KMS-11 (cell line): ENCODE data around the gene MACROD2.

Experiments
- H2AFZ ChIP-seq: fragments of 200-600 bp; sonication (generic); 2 replicates; pipeline ENCODE4 v1.6.1; 2016; ENCODE audit warnings: antibody characterized with exemption, mixed run types, low read depth
- H3K27ac ChIP-seq: fragments of 200-600 bp; sonication (generic); 2 replicates; pipeline ENCODE4 v1.6.1; 2016; ENCODE audit warnings: mild to moderate bottlenecking, mixed run types
- H3K27me3 ChIP-seq: fragments of 200-600 bp; sonication (generic); 2 replicates; pipeline ENCODE4 v1.6.1; 2017; ENCODE audit warnings: mild to moderate bottlenecking, low read depth, mixed run types, moderate library complexity; ENCODE audit not compliant: insufficient read depth
- H3K36me3 ChIP-seq: fragments of 200-600 bp; sonication (generic); 2 replicates; pipeline ENCODE4 v1.6.1; 2017; ENCODE audit warnings: mild to moderate bottlenecking, mixed run types; ENCODE audit not compliant: insufficient read depth
- H3K4me1 ChIP-seq: fragments of 200-600 bp; sonication (generic); 2 replicates; pipeline ENCODE4 v1.6.1; 2016; ENCODE audit warnings: mild to moderate bottlenecking, low read depth, mixed run types; ENCODE audit not compliant: poor library complexity, severe bottlenecking
- H3K4me2 ChIP-seq: fragments of 200-600 bp; sonication (generic); 2 replicates; pipeline ENCODE4 v1.7.0; 2016; ENCODE audit warnings: mild to moderate bottlenecking, mixed run types
- H3K4me3 ChIP-seq: fragments of 200-600 bp; sonication (generic); IDR thresholded peaks from 2 replicates; pipeline ENCODE4 v1.6.1; 2017; ENCODE audit warnings: low read depth, low read length, mixed read lengths; ENCODE audit not compliant: insufficient read depth
- H3K79me2 ChIP-seq: fragments of 200-600 bp; sonication (generic); 2 replicates; pipeline ENCODE4 v1.6.1; 2016; ENCODE audit warnings: low read depth, mixed run types; ENCODE audit not compliant: insufficient read depth
- H3K9ac ChIP-seq: fragments of 200-600 bp; sonication (generic); 2 replicates; pipeline ENCODE4 v1.6.1; 2016; ENCODE audit warnings: mild to moderate bottlenecking, mixed run types
- H4K20me1 ChIP-seq: fragments of 200-600 bp; sonication (generic); 2 replicates; pipeline ENCODE4 v1.6.1; 2016; ENCODE audit warnings: mild to moderate bottlenecking, mixed run types; ENCODE audit not compliant: insufficient read depth
- CTCF ChIP-seq: fragments of 200-600 bp; sonication (generic); conservative IDR thresholded peaks from 2 replicates; pipeline ENCODE4 v1.6.1; 2017; ENCODE audit warnings: low read depth, mild to moderate bottlenecking, antibody characterized with exemption, low read length, moderate library complexity, mixed read lengths

The MACROD2 gene

GRCh38 chr20:14741616-14742015, 746.3 kb downstream of the MACROD2 start:
- Histone ChIP-seq H3K27ac (no peak overlapping the region), H3K4me2 (no peak overlapping the region), H3K4me1 (no peaks in the 10 kb centered on the region), H3K36me3 (no peaks in the 10 kb centered on the region), H3K9ac (no peak overlapping the region), H3K79me2 (no peaks in the 10 kb centered on the region), H4K20me1 (no peaks in the 10 kb centered on the region), H3K27me3 (no peaks in the 10 kb centered on the region), H2AFZ (no peak overlapping the region), H3K4me3 (no peak overlapping the region)
- no peak for TF ChIP-seq CTCF

GRCh38 chr20:14744723-14745122, 749.4 kb downstream of the MACROD2 start:
- Histone ChIP-seq H3K4me2 (no peak overlapping the region), H3K27ac (no peak overlapping the region), H3K4me1 (no peaks in the 10 kb centered on the region), H3K27me3 (no peaks in the 10 kb centered on the region), H3K9ac (no peak overlapping the region), H3K36me3 (no peaks in the 10 kb centered on the region), H4K20me1 (no peaks in the 10 kb centered on the region), H2AFZ (no peak overlapping the region), H3K4me3 (no peak overlapping the region), H3K79me2 (no peaks in the 10 kb centered on the region)
- no peak for TF ChIP-seq CTCF

GRCh38 chr20:14745830-14746229, 750.5 kb downstream of the MACROD2 start:
- Histone ChIP-seq H4K20me1 (no peaks in the 10 kb centered on the region), H3K27ac (no peak overlapping the region), H2AFZ (no peak overlapping the region), H3K9ac (no peak overlapping the region), H3K79me2 (no peaks in the 10 kb centered on the region), H3K4me3 (no peak overlapping the region), H3K36me3 (no peaks in the 10 kb centered on the region), H3K4me2 (no peak overlapping the region), H3K4me1 (no peaks in the 10 kb centered on the region), H3K27me3 (no peaks in the 10 kb centered on the region)
- no peak for TF ChIP-seq CTCF

DNA sequence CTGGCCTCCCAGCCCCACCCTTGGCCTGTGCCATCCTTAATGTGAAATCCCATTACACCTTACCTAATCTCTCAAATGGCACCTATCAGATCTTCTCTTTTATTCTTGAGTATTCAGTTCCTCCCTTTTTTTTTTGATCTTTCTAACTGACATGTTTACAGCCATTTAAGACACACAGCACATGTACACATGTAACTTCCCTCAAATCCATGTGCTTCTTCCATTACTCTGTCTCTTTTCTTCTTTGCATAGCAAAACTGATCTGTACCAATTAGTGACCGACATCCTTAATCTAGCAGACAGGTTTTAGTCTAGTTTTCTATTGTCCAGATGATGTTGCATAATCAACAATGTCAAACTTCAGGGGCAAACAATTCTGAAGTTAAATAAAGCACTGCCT, 755.9 kb downstream of the MACROD2 start:
- no peaks in the 10 kb centered on the region for H3K36me3 ChIP-seq
- no peaks in the 10 kb centered on the region for H4K20me1 ChIP-seq
- H3K4me2 ChIP-seq, result no peak overlapping the region
- H3K79me2 ChIP-seq, result no peaks in the 10 kb centered on the region
- H3K4me3 ChIP-seq, result no peak overlapping the region
- H3K4me1 ChIP-seq, result no peaks in the 10 kb centered on the region
- no peak overlapping the region for H3K9ac ChIP-seq
- H3K27ac ChIP-seq, result no peak overlapping the region
- no peaks in the 10 kb centered on the region for H3K27me3 ChIP-seq
- H2AFZ ChIP-seq, result no peak overlapping the region
- no peak for TF ChIP-seq CTCF

DNA sequence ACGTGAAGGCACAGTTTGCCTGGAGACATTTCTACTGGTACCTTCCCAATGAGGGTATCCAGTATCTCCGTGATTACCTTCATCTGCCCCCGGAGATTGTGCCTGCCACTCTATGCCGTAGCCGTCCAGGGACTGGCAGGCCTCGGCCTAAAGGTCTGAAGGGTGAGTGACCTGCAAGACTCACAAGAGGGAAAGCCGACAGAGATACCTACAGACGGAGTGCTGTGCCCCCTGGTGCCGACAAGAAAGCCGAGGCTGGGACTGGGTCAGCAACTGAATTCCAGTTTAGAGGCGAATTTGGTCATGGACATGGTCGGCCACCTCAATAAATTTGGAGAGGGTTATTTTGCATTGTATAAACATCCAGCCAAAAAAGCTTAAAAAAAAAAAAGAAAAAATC, 762.4 kb downstream of the MACROD2 start:
- TF ChIP-seq CTCF, result no peak
- Histone ChIP-seq H3K36me3 (no peaks in the 10 kb centered on the region), H3K4me1 (no peaks in the 10 kb centered on the region), H3K4me2 (no peak overlapping the region), H3K9ac (no peak overlapping the region), H2AFZ (no peak overlapping the region), H4K20me1 (no peaks in the 10 kb centered on the region), H3K27ac (no peak overlapping the region), H3K4me3 (no peak overlapping the region), H3K27me3 (no peaks in the 10 kb centered on the region), H3K79me2 (no peaks in the 10 kb centered on the region)
